ENCODE results near the gene THTPA.

Gene THTPA

GRCh38 chr14:23567186-23568020 is 11.3 kb downstream of the THTPA start, which contains the start of gene AP1G2:
TSS of gene AP1G2 (minus strand) at chr14:23567791. CDS start at chr14:23567314, 477 bp downstream.
- peaks cover under 1% of the 10 kb centered on the region; the same call in 1 of the 2 replicates for H4K20me1 ChIP-seq (ENCODE audit: insufficient read depth, low read length)
- TF ChIP-seq CTCF (IDR thresholded peaks at IDR 0.05; ENCODE audit: borderline replicate concordance, extremely low read depth, low read length, poor library complexity, severe bottlenecking) (peak; percentile 17), EZH2 (IDR thresholded peaks at IDR 0.05; ENCODE audit: borderline replicate concordance, low read depth, low read length, severe bottlenecking) (no peak)
- H3K36me3 ChIP-seq (ENCODE audit: insufficient read depth, low read length), result peaks cover 44% of the 10 kb centered on the region
- DNase-seq (peak; percentile 90), ATAC-seq (ENCODE audit: insufficient read depth, low read depth) (peak; percentile 91)
- peak within 1 kb of the TSS; percentile 78 for H3K9ac ChIP-seq (ENCODE audit: low read depth, low read length)
- peak within 1 kb of the TSS; percentile 90 for H3K27ac ChIP-seq (ENCODE audit: low read length)
- H3K4me3 ChIP-seq (ENCODE audit: low read depth in 1 of 2, low read length in 2 of 2), result peak within 1 kb of the TSS; percentile 85 to 99
- no peaks in the 10 kb centered on the region for H3K9me3 ChIP-seq (ENCODE audit: insufficient read depth, low read length, severe bottlenecking)
- H2AFZ ChIP-seq (ENCODE audit: low read depth, low read length), result peak within 1 kb of the TSS; percentile 99
- peaks cover 5% of the 10 kb centered on the region for H3K27me3 ChIP-seq (ENCODE audit: insufficient read depth, low read length, poor library complexity)
- peaks cover 33% of the 10 kb centered on the region for H3K4me1 ChIP-seq (ENCODE audit: insufficient read depth, low read length)
- H3K4me2 ChIP-seq (ENCODE audit: insufficient read depth, low read length), result peak within 1 kb of the TSS; percentile 97
- H3K79me2 ChIP-seq (ENCODE audit: insufficient read depth, low read length), result peaks cover 13% of the 10 kb centered on the region

GRCh38 chr14:23568021-23568599 is 12.0 kb downstream of the THTPA start:
- H3K27ac ChIP-seq (ENCODE audit: low read length), result peak overlapping the region; percentile 90
- H3K4me1 ChIP-seq (ENCODE audit: insufficient read depth, low read length), result peaks cover 33% of the 10 kb centered on the region
- H3K9ac ChIP-seq (ENCODE audit: low read depth, low read length), result peak overlapping the region; percentile 78
- no peaks in the 10 kb centered on the region for H3K9me3 ChIP-seq (ENCODE audit: insufficient read depth, low read length, severe bottlenecking)
- peaks cover 6% of the 10 kb centered on the region for H3K27me3 ChIP-seq (ENCODE audit: insufficient read depth, low read length, poor library complexity)
- H3K79me2 ChIP-seq (ENCODE audit: insufficient read depth, low read length), result peaks cover 13% of the 10 kb centered on the region
- H3K4me3 ChIP-seq (ENCODE audit: low read depth in 1 of 2, low read length in 2 of 2), result peak overlapping the region; percentile 85 to 99
- peak overlapping the region; percentile 99 for H2AFZ ChIP-seq (ENCODE audit: low read depth, low read length)
- no peaks in the 10 kb centered on the region; the same call in 1 of the 2 replicates for H4K20me1 ChIP-seq (ENCODE audit: insufficient read depth, low read length)
- no peak for ATAC-seq (ENCODE audit: insufficient read depth, low read depth)
- peak overlapping the region; percentile 97 for H3K4me2 ChIP-seq (ENCODE audit: insufficient read depth, low read length)
- DNase-seq, result no peak
- TF ChIP-seq CTCF (IDR thresholded peaks at IDR 0.05; ENCODE audit: borderline replicate concordance, extremely low read depth, low read length, poor library complexity, severe bottlenecking) (no peak), EZH2 (IDR thresholded peaks at IDR 0.05; ENCODE audit: borderline replicate concordance, low read depth, low read length, severe bottlenecking) (no peak)
- H3K36me3 ChIP-seq (ENCODE audit: insufficient read depth, low read length), result peaks cover 39% of the 10 kb centered on the region

GRCh38 chr14:23568600-23569331 is 12.7 kb downstream of the THTPA start:
- peak overlapping the region in 1 of 2 experiments; percentile 99; a peak in 2 of 4 replicates for H3K4me3 ChIP-seq (ENCODE audit: low read depth in 1 of 2, low read length in 2 of 2)
- H3K27ac ChIP-seq (ENCODE audit: low read length), result peak overlapping the region; percentile 90; the same call in 1 of the 2 replicates
- peak overlapping the region; percentile 78 for H3K9ac ChIP-seq (ENCODE audit: low read depth, low read length)
- H3K9me3 ChIP-seq (ENCODE audit: insufficient read depth, low read length, severe bottlenecking), result no peaks in the 10 kb centered on the region
- peaks cover 33% of the 10 kb centered on the region for H3K4me1 ChIP-seq (ENCODE audit: insufficient read depth, low read length)
- ATAC-seq (ENCODE audit: insufficient read depth, low read depth) (no peak), DNase-seq (peak; percentile 46)
- no peaks in the 10 kb centered on the region for H4K20me1 ChIP-seq (ENCODE audit: insufficient read depth, low read length)
- H3K36me3 ChIP-seq (ENCODE audit: insufficient read depth, low read length), result peaks cover 32% of the 10 kb centered on the region
- H3K79me2 ChIP-seq (ENCODE audit: insufficient read depth, low read length), result peaks cover 13% of the 10 kb centered on the region
- peak overlapping the region; percentile 97 for H3K4me2 ChIP-seq (ENCODE audit: insufficient read depth, low read length)
- TF ChIP-seq CTCF (IDR thresholded peaks at IDR 0.05; ENCODE audit: borderline replicate concordance, extremely low read depth, low read length, poor library complexity, severe bottlenecking) (peak; percentile 64), EZH2 (IDR thresholded peaks at IDR 0.05; ENCODE audit: borderline replicate concordance, low read depth, low read length, severe bottlenecking) (no peak)
- peaks cover 9% of the 10 kb centered on the region for H3K27me3 ChIP-seq (ENCODE audit: insufficient read depth, low read length, poor library complexity)
- H2AFZ ChIP-seq (ENCODE audit: low read depth, low read length), result 0 out of 2 replicates have a peak overlapping the region, but pooled peaks have one; percentile 99

All from DND-41 (cell line).